Urothelium cell line (cell line): ENCODE results near the gene FMNL2.
"Not testable (repeated sequence)": the region's sequence is repeated elsewhere in the genome, so short reads cannot be mapped to it uniquely, and the experiment has no call there.

Source experiments
- DNase-seq: peaks from one replicate; pipeline ENCODE4 v3.0.0; 2011; ENCODE audit warnings: low spot score, mixed read lengths
- FAIRE-seq: peaks from 2 replicates; lab custom pipeline; 2011; peaks lifted over from hg19 to GRCh38; lab: Jason Lieb, UNC

Gene FMNL2

DNA sequence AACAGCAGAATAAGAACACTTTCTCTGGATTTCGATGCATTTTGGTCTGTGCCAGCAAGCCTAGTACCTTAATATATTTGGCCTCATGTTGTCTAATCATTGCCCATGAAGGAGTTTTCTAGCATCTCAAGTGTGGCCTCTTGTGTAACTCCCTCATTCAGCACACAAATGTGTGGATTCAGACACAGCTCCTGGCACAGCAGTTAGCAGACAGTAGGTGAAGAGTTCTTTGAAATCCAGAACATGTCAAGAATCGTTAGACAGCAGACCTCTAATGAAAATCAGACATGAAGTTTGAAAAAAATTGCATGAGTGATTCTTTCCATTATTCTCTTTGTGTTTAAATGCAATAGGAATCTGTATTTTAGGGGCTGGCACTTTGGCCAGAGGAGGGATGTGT, 177.0 kb downstream of the FMNL2 start:
- FAIRE-seq (no peak), DNase-seq (no peak)

DNA sequence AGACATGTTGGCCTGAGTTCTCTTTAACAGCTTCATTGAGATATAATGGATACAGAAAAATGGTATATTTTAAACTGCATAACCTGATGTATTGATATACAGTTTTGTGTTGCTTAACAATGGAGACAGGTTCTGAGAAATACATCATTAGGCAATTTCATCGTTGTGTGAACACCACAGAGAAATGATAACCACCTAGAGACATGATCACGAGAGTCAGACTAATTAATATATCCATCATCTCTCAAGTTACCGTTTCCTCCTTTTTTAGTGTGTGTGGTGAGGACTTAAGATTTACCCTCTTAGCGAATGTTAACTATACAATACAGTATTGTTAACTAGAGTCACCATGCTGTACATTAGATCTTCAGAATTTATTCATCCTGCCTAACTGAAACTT, 178.1 kb downstream of the FMNL2 start:
- DNase-seq: no peak
- FAIRE-seq: no peak

DNA sequence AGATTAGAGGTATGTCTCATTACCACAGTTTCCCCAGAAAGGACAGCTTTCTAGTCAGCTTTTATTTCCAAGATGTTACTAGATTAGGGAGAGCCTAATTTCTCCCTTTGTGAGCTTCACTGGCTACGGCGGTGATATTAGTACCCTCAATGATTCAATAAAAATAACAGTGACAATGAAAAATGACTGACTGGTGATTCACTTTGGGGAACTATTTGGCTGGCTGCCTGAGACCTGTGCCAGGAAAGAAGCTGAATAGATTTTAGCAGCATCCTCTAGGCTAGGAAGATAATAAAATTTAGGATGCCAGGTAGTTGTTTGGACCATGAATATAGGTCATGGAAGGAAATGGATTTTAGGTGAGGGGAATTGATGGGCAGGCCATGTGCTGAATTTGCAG, 178.7 kb downstream of the FMNL2 start:
- DNase-seq: peak; percentile 54
- no peak for FAIRE-seq

DNA sequence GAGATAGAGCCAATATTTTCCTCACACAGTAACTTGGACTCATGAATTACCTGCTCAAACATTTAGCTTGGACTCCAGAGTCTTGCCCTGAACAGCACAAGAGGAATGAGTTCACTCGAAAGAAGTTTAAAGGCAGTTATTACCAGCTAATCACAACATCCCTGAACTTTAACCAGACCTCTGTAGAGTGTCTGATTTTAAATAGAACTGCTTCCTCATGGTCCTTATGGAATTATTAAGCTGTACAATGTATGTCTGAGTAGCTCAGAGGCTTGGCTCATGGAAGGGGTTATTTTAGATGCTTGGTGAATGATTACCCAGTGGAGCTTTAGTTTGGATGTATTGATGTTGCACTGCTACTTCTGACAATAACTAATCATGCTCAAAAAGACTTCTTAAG, 183.1 kb downstream of the FMNL2 start:
- DNase-seq: no peak

DNA sequence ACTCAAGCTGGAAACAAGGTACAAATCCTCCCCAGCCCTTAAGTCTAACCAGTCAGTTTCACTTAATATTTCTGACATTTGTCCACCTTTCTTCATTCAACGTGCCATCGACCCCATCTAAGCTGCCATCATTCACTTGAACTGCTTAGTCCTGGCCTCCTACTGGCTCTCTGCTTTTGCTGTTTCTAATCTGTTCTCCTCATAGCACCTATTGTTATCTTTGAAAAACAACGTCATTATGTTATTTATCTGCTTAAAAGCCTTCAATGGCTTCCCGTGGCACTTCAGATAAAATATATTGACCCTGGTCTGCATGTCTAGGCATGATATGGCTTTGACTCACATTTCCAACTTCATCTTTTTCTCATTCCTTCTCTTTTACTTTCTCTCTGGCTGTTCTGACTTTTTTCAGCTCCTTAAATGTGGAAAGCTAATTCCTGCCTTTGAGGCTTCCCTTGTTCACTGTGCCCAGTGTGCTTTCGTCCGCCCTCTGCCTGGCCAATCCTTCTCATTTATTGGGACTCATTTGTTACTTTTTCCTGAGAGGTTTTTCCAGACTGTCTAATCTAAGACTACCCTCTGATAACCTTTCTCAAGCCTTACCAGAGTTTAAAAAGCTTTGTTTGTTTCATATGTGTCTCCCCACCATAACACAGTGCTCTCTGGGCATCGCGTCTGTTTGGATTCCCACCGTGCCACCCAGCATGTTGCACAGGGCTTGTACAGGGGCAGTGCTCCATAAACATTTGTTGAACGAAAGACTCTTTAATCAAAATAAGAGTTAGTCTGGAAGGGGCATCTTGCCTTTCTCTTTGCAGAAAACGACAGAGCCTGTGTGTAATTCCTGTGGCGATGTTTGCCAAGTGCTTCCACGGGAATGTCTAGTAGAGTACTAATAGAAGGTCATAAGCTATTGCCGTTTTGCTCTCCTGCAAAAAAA, 183.9 kb downstream of the FMNL2 start:
- DNase-seq (no peak), FAIRE-seq (no peak)

More for the DNA sequence above, 183.1 kb downstream of the FMNL2 start:
- FAIRE-seq: no peak

DNA sequence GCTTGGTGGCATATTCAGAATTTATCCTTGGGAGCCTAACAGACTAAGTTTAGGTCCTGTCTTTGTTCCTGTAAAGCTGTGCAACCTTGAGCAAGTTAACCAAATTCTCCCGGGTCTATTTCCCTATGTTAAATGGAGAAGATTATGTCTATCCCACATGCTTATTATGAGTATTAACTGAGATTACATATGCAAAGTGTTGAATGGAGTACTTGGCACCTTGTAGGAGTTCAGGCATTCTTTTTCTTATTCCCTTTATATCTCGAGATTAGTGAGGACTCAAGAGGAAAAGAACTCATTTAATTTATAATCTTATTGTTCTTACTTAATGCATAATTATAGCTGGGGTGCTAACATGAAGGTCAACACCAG, 184.6 kb downstream of the FMNL2 start:
- DNase-seq: no peak
- no peak for FAIRE-seq

DNA sequence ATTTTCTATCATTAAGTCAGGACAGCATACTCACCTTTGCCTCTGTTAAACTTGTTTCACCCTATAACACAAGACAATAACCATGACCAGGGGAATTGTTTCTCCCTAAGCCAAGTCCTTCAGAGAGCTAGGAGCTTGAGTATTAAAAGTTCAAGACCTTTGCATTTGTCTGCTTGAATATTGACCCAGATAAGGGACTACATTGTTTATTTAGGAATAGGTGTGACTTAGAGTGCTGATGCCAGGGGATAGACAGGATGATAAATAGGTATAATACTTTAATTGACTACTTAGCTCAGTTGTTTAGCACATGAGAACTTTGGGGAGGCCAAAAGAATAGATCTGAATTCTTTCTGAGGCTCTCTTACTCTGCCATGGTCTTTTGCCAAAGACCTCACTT, 185.8 kb downstream of the FMNL2 start:
- FAIRE-seq (no peak), DNase-seq (no peak)

DNA sequence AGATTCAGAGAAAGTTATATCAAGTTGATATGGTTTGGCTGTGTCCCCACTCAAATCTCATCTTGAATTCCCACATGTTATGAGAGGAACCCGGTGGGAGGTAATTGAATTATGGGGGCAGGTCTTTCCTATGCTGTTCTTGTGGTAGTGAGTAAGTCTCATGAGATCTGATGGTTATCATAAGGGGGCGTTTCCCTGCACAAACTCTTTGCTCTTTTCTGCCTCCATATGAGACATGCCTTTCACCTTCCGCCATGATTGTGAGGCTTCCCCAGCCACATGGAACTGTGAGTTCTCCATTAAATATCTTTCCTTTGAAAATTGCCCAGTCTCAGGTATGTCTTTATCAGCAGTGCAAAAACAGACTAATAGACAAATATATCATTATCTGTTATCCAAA, 187.5 kb downstream of the FMNL2 start:
- not testable (repeated sequence) for DNase-seq, FAIRE-seq

DNA sequence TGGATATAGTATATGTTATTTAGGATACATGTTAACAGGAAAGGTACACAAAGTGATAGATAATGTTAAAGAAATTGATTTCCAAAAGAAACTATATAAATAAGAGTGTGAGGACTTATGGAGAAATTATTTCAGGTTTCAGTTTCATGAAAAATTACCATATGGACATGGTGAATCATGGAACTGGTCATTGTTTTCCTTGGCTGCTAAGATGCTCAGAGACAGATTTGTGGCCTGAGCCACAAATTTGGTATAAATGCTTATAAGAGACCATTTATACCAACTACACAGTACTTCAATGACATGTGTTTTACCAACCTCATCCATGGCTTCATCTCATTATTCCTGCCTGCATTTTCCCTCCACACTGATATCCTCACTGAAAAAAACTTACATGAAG, 188.1 kb downstream of the FMNL2 start:
- DNase-seq: no peak
- no peak for FAIRE-seq

DNA sequence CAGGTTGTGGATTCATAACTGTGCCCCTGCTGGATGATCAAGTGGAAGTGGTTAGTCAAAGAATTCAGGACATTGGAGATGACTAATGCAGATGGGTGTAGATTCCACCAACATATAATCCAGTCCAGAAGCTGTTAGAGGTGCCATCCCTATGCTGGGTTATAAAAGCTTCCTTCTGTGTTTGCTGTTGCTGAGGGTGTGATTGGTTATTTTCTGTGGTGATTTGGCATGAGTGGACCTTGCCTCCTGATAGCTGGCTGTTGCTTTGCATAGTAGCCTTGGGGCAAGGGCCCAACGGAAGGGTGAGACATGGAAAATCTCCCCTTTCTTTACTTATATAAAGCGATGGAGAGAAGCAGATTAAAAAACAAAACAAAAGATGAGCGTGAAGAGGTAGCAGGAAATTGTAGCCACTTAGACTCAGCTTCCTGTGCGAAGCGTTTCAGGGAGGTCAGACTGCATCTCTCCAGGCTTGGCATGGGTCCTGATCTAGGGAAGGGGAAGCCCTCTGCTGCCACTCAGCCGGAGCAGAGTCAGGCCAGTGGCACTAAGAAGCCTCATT, 190.4 kb downstream of the FMNL2 start:
- DNase-seq (peak; percentile 56), FAIRE-seq (no peak)

DNA sequence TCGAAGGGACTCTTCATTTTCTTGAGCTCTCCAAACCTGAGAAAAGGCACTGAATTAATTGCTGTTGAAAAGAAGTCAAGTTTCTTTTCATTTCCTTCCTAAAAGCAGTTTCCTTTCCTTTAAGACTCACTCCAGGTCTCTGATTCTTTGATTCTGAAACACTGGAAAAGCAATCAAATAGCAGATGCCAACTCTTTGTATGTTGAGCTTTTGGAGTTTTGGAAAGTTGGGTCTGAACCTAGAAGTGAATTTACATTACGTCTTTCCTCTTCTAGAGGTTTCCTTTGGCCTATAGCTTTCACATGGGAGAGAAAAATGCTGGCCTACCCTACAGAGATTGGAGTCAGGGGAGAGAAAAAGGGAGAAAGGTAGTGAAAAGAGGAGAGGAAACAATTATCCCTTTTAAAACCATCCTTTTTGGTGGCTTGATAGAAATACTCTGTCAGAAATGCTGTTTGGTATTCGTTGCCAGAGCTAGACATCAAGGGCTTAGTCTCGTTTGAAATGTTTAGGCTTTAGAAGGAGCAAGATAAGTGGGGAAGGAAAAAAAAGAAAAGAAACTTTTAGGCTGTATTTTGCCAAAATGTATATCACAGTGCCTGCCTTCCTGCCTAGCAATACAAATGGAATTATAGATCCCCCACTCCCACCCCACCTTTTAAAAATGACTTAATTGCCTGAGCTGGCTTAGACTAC, 194.6 kb downstream of the FMNL2 start:
- DNase-seq: no peak
- FAIRE-seq: no peak

DNA sequence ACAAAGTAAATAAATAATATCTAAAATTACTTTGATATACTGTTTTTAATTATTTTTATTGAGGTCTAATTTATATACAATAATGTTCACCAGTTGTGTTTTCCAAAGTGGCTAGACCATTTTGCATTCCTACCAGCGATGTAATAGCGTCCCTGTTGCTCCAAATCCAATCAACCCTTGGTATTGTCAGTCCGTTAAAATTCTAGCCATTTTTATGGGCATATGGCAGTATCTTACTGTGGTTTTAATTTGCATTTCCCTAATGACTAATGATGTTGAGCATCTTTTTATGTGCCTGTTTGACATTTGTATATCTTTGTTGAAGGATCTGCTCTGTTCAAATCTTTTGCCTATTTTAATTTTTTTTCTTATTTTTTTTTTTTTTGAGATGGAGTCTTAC, 197.3 kb downstream of the FMNL2 start:
- DNase-seq (no peak), FAIRE-seq (no peak)

DNA sequence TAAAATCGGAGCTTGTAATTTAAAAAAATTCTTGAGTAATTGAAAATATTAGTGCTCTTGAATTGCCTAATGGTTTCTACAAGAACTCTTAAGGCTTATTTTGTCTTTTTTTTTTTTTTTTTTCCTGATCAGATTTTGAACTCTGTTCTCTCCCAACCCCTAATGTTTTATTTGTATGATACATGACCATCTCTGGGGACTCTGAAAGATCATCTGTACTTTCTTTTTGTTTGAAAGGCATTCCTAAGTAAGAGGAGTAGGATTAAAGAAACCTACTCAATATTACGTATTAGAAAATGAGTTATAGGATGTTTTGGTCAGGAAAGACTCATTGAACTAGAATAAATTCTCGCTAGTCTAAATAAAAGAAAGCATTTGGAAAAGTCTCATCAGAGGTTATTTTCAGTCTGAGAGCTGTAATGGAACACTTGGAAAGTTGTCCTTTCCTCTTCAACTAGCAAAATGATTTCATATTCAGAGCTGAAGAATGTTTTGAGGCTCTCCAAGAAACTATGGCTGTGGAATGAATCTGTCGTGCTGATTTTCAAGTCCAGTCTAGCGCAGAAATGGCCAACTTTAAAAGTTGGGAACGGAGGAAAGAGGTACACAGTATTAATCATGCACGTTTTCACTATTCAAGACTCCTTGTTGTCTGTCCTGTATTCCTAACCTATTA, 199.6 kb downstream of the FMNL2 start:
- no peak for DNase-seq
- no peak for FAIRE-seq

DNA sequence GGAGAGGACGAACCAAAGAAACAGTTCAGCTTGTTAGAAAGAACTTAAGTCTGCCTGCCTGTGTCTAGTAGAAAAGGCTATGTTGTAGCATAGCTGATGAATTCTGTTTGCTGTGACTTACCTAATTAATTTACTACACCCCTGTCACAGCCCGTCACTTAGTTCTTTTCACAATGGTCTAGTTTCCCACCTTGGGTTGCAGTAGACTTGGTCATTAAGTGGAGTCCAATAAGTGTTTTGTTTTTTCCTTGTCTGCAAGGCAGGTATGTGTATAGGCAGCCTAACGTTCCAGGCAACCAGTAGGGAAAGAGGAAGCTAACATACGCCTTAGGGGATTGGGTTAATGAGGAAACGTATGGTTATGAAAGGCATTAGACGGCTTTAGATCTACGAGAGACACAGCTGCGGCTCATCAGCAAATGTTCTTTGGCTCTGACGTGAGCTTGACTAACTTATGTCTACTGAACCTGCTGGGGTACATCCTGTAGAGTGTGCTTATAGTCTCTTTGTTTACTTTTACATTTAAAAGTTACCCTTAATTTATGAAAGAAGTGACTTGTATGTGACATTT, 202.2 kb downstream of the FMNL2 start:
- DNase-seq (no peak), FAIRE-seq (no peak)

DNA sequence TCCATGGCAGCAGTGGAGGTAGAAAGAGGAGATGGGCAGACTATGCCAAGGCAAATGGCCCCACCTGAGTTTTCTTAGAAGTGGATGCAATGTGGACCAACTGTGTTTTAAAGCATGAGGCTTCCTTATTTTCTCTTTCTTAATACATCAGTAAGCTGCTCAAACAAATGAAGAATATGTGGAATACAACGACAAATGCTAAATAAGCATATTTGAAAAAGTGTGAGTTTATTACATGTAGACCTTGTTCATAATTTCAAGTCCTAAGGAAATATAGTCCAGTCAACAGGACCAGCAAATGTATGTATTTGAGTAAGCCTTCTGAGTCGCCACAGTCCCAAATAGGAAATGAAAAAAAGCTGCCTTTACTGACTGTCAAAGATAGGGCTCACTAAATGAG, 204.4 kb downstream of the FMNL2 start:
- FAIRE-seq (no peak), DNase-seq (no peak)

DNA sequence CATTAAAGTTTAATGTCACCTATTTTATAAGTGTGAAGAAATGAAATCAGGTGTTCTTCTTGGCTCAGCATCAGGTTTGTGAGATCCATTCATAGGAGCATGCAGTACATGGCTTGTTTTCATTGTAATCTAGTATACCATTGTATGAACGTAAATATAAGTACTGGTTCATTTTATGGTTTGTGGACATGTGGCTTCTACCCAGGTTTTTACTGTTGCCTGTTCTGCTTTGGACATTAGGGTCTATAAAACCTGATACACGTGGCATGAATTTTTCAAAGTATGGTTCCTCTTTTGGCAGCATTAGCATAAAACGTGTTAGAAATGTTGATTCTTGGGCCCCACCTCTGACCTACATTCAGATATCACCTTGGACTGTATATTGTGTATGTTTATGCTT, 206.7 kb downstream of the FMNL2 start:
- FAIRE-seq (no peak), DNase-seq (no peak)

DNA sequence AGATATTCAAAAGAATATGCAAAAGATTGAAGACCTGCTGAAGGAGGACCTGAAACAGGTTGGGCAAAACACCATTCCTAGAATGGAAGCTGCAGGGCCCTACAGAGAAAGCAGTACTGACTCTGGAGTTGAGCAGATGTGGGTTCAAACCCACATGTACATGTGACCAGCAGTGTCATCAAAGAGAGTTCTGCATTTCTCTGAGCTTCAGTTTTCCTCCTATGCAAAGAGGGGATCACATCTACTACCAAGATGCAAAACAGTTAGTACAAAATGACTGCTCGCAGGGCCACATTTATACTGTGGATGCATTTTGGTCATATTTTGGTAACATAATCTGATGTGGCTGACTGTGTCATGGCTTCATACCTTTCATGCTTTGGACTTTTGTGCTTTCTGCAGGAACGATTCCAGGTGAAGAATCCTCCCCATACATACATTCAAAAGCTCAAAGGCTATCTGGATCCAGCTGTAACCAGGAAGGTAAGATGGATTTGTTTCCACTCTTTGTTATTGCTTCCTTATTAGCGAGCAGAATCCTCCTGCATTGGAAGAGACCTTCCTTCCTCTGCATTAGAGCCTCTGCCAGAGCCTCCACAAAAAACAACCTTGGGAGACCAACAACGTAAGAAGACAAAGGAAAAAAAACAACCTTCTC, 207.5 kb downstream of the FMNL2 start:
- FAIRE-seq (no peak), DNase-seq (no peak)

DNA sequence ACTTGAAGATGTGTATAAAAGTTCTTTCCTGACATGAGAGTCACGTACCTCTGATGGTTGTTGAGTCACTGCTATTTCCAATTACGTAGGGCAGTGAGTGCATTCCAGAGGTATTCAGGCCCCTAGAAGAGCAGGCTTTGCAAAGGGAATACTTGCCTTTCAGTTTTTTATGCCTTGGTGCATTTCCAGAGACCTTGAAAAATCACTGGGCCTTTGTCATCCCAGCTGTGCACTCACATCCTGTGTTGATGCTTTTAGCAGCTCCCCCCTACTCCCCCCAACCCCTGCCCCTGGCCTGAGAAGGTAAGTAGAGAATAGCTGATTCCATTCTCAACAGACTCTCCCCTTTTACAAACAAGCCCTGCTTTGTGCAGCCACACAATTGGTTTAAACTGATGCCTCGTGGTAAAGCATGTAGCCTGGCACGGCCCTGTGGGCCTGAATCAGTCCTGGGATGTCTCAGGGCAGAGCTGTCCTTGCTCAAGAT, 208.1 kb downstream of the FMNL2 start:
- DNase-seq (peak; percentile 85), FAIRE-seq (no peak)

DNA sequence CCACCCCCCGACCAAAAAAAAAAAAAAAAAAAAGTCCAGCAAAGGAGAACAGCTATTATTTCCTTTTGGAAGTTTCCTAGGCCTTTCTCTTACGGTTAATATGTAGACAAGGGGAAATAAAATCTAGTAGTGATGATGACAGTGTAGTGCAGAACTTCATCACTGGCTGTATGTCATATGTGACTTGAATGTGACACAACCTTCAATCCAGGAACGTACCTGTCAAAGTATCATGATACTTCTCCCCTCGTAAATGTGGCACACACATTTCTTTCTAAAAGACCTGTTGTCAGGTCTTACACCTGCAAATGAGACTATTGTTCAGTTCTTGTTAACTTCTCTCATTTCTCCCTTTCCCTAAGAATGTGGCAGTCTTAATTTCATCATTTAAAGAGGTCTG, 208.7 kb downstream of the FMNL2 start:
- no peak for FAIRE-seq
- no peak for DNase-seq

DNA sequence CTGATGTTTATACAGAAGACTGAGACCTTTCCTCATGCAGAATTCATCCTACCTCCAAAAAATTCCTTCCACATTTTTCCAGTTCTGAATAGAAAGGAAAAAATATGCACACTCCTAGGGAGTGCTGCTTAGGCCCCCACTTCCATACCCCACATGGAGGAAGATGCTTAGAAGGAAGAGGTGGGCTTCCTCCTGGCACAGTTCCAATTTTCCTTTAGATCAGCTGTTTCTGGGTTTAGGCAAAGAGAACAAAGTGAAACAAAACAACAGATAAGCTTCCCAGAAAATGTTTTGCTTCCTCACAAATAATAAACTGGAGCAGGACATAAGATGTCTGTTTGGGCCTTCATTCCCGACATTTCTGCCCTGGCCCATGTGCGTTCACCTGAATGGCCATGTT, 209.7 kb downstream of the FMNL2 start:
- FAIRE-seq (no peak), DNase-seq (no peak)
